ENCODE measurements around the gene PAWR.

GRCh38 chr12:79655036-79655435 is 35.7 kb downstream of the PAWR start:
- TF ChIP-seq CTCF (IDR thresholded peaks at IDR 0.05; ENCODE audit: low read depth, low read length) (no peak), POLR2A (IDR thresholded peaks at IDR 0.05; ENCODE audit: extremely low read depth, insufficient read length) (no peak), MAX (IDR thresholded peaks at IDR 0.05; ENCODE audit: low read depth, low read length) (no peak)

All from NB4 (cell line).